Head of caudate nucleus (tissue), 42 donors: ENCODE results near the gene PRPH.
"Not testable (repeated sequence)": the region's sequence is repeated elsewhere in the genome, so short reads cannot be mapped to it uniquely, and the experiment has no call there.

ENCODE experiments used
- DNase-seq, 42 donors: peaks; one replicate each; pipeline versions ENCODE4 v3.0.0 to v3.0.0-alpha.2; 2020 to 2021; ENCODE audit warnings: mixed read lengths in 7 of 42
- intact Hi-C: fragments of 100-400 bp; cut with DNase I; formaldehyde crosslinking; loops from one replicate; pipeline ENCODE4 v1.15.0; 2022

Gene PRPH

GRCh38 chr12:49327887-49328286, 32.9 kb downstream of the PRPH start:
- intact Hi-C loops: no loop called here
- no peak for DNase-seq

GRCh38 chr12:49328816-49329215, 33.9 kb downstream of the PRPH start:
- intact Hi-C loops: no loop called here
- DNase-seq: peak in 1 of 42 donors; percentile 7

DNA sequence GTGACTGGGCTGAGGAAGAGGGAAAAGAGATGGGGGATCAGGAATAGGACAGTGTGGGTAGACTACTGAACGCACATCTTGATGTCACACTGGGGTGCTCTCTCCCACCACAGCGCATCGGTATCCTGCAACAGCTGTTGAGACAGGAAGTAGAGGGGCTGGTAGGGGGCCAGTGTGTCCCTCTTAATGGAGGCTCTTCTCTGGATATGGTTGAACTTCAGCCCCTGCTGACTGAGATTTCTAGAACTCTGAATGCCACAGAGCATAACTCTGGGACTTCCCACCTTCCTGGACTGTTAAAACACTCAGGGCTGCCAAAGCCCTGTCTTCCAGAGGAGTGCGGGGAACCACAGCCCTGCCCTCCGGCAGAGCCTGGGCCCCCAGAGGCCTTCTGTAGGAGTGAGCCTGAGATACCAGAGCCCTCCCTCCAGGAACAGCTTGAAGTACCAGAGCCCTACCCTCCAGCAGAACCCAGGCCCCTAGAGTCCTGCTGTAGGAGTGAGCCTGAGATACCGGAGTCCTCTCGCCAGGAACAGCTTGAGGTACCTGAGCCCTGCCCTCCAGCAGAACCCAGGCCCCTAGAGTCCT, 35.2 kb downstream of the PRPH start:
- intact Hi-C loops: no loop called here
- DNase-seq: peak in 1 of 42 donors; percentile 5

- intact Hi-C loops: no loop called here
- DNase-seq: peak in 2 of 42 donors; percentile 12 to 22
Measured at GRCh38 chr12:49330631-49331379, 35.9 kb downstream of the PRPH start.

DNA sequence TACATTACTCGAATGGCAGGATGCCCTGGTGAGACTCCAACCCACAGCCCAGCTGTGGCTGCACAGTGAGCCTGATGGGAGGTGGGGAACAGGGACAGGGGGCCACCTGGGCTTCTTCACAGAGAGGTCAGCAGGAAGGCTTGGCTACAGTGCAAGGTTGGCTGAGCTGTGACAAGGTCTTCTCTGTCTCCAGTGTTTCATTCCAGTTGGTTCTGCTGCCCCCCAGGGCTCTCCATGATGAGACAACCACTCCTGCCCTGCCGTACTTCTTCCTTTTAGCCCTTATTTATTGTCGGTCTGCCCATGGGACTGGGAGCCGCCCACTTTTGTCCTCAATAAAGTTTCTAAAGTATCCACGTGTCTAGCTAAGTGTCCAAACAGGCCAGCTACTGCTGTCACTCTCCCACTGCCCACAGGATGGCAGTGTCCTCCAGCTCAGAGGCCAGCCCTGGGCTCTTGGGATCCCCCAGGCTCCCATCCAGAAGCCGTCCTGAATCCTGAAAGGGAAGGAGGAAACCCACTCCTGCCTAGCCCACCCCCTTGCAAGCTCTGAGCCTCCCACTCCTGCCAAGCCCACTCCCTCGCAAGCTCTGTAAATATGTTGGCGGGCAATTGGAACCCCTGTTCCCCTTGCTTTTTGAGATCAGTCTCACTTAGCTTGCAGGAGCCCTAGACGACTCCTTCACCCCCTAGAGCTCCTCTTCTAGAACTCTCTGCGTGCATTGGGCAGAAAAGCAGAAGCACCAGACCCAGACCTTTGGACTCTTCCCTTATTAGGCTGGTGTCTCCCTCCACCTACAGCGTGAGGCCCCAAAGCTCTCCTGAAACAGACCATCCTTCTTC, 36.7 kb downstream of the PRPH start:
- DNase-seq: peak in 41 of 42 donors; percentile 33 to 89 (median 70)
- intact Hi-C loops: no loop called here

DNA sequence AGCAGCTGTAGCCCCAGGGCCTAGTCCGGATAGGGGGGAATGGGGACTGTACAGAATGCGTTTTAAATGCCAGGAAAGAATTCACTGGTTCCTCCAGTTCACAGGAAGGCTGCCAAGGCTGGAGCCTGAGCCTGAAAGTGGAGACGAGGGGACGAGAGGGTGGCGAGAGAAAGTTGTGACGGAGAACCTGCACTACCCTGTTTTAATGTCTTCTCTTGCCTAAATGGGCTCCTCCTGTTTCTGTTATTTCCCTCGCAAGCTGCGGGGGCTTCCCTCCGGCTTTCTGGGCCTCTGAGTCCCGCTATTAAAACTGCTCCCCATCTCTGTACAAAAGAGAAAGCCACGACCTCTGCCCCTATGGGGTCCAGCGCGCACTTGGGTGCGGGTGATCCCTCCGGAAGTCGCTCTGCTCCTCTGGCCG, 37.5 kb downstream of the PRPH start:
- DNase-seq: no peak
- intact Hi-C loops: no loop called here

DNA sequence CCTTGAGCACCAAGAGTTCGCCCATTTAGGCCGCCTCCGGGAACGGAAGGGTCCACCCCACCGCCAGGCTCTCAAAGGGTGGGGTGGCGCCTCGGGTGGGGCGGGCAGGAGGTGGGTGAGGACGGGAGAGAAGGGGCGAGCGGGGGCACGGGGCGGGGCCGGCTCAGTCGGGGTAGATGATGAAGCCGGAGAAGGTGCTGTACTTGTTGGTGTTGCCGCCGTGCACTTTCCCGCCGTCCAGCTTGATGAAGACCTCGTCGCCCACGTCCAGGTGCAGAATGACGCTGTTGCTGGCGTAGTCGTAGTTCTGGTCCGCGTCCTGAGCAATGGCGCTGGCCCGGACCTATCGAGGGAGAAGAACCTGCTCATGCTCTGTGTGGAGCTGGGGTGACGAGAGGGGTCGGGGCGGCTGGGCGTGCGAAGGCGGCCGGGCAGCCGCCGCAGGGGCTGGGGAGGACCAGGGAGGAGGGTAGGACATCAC, 38.0 kb downstream of the PRPH start:
- intact Hi-C loops: no loop called here

DNA sequence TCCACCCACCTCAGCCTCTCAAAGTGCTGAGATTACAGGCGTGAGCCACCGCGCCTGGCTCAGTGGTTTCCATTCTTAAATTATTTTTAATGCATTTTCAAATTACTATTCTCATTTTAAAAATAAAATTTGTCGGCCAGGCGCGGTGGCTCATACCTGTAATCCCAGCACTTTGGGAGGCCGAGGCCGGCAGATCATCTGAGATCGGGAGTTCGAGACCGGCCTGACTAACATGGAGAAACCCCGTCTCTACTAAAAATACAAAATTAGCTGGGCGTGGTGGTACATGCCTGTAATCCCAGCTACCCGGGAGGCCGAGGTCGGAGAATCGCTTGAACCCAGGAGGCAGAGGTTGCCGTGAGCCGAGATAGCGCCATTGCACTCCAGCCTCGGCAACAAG, 38.8 kb downstream of the PRPH start:
- DNase-seq: peak in 1 of 42 donors; percentile 21
- intact Hi-C loops: not testable (repeated sequence)

More for the DNA sequence above, 38.0 kb downstream of the PRPH start:
- DNase-seq: peak in 1 of 42 donors; percentile 25

- intact Hi-C loops: no loop called here
- DNase-seq: no peak
Measured at GRCh38 chr12:49334226-49334625, 39.3 kb downstream of the PRPH start.

- no peak for DNase-seq
- intact Hi-C loops: no loop called here
Measured at GRCh38 chr12:49334681-49335080, 39.7 kb downstream of the PRPH start.

DNA sequence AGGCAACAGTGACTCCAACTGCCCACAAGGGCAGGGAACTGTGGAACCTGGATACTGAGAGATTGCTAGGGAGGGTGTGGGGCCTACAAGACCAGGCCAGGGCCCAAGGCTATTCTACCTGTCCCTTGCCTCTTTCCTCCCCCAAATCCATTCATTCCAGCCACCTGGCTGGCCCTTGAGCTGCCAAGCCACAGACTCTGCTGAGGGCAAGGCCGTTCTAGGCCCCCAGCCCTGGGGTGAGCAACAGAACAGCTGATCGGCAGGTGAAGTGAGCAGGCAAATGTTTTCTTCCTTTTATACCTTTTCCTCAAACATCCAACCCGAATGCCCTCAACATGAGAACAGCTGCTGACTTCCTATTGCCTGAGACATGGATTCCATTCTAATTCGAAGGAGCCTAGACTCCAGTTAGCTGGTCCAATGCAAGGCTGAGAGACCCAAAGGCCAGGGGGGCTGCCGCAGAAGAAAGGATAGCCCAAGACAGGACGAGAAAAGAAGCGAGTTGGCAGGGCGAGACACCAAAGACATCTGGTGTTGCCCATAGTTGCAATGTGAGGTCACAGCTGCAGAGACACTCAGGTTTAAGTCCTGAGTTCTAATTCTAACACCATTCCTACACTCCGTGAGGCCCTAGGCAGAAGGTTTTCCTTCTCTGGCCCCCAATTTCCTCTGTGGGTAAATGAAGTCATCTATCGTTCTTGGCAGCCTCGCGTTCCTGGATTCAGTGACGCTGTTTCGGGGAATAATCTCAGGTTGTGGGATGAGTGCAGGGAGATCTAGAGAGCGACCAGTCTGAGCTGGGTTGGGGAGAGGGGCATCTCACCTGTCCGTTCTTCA, 40.4 kb downstream of the PRPH start:
- DNase-seq: peak in 1 of 42 donors; percentile 7
- intact Hi-C loops: no loop called here

- DNase-seq: no peak
- intact Hi-C loops: no loop called here
Measured at GRCh38 chr12:49335955-49336644, 41.2 kb downstream of the PRPH start.

DNA sequence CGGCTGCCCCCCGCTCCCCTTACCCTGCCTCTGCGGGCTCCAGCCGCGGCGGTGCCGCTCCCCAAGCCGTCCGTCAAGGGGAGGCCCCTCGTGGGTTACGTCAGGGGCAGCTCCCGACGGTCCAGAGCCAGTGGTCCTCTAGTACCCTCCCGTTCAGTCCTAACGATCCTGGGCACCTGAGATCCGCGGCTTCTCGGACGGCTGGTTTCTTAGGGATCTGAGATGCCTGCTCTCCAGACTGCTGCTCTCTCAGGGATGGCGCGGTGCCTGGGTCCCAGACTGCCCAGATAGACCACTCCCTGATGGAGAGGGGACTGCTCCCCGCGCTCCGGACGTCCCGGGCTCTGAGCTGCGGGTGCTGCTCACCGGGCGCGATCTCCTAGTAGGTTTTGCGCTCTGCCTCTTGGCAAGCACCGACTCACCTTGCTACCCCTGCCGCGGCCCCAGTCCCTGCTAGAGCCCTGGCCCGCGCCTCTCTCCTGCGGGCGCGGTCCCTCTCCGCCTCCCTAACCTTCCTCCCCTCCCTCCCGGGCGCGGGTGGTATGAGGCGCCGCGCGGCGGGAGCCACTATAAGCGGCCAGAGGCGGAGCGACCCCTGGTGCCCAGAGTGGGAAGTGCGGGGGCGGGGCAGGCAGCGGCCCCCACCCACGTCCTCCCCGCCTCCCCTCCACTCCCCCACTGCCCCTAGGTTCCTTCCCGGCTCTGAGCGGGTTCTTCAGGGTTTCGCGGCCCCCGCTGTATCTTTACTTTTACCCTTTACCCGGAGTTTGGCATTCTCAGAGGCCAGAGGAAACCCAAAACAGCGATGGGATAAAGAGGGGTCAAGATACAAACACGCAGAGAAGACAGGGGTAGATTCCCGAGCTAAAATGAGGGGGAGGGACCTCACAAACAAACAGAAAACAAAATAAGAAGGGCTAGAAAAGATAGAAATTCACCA, 42.0 kb downstream of the PRPH start, which contains the start of gene C1QL4:
TSS of gene C1QL4 (minus strand) at position 544 of the 940 bp plus-strand sequence. CDS start 711 bp downstream, outside the sequence.
- intact Hi-C loops: no loop called here
- DNase-seq: peak; percentile 54 to 93 (median 81)

GRCh38 chr12:49338830-49339463, 44.0 kb downstream of the PRPH start:
- intact Hi-C loops: no loop called here

DNA sequence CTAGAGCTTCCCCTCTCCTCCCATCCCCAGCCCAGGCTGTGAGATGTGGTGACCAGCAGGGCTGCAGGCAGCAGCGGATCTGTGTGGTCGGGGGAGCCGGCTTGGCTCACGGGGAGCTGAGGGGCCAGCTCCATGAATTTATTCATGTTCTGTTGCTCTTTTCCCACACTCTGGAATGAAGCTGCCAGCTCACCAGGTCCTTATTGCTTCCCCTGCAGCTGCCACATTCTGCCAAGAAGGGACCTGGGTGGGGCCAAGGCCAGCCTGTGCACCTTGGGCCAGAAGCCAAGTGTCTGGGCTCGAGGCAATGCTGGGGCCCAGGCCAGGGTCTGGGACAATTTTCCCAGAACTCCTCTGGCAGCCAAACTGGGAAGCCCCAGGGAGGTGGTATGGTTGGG, 44.5 kb downstream of the PRPH start:
- peak in 1 of 42 donors; percentile 39 for DNase-seq
- intact Hi-C loops: no loop called here

More at GRCh38 chr12:49338830-49339463, 44.0 kb downstream of the PRPH start:
- DNase-seq: peak in 1 of 42 donors; percentile 34

GRCh38 chr12:49340095-49340870, 45.3 kb downstream of the PRPH start:
- intact Hi-C loops: no loop called here
- DNase-seq: peak in 3 of 42 donors; percentile 23 to 38 (median 32)
